ENCODE measurements around the gene BGN.

The BGN gene

GRCh38 chrX:153509592-153509991 is 14.8 kb downstream of the BGN start:
- no peak for DNase-seq

- no peak for DNase-seq
These were observed 15.6 kb downstream of the BGN start for GRCh38 chrX:153510383-153510782.

- no peak for DNase-seq
These were observed 17.2 kb downstream of the BGN start for GRCh38 chrX:153511784-153512500.

GRCh38 chrX:153512501-153512893 is 17.7 kb downstream of the BGN start:
- no peak for DNase-seq

GRCh38 chrX:153513265-153513664 is 18.5 kb downstream of the BGN start:
- DNase-seq, result no peak

GRCh38 chrX:153514259-153514658 is 19.5 kb downstream of the BGN start:
- no peak for DNase-seq

- DNase-seq, result no peak
These were observed 20.7 kb downstream of the BGN start for GRCh38 chrX:153515435-153515834.

- no peak for DNase-seq
These were observed 21.3 kb downstream of the BGN start for GRCh38 chrX:153516073-153516472.

- no peak for DNase-seq
These were observed 22.6 kb downstream of the BGN start, which contains the start of gene ATP2B3 for GRCh38 chrX:153517423-153517822. Gene ATP2B3, plus strand, starts transcription at chrX:153517642. Its CDS starts 18,606 bp downstream, at chrX:153536248.

- DNase-seq, result no peak
These were observed 23.4 kb downstream of the BGN start for GRCh38 chrX:153517946-153518834.

GRCh38 chrX:153519569-153520286 is 24.9 kb downstream of the BGN start:
- no peak for DNase-seq

GRCh38 chrX:153520287-153520917 is 25.6 kb downstream of the BGN start:
- no peak for DNase-seq

GRCh38 chrX:153521034-153521433 is 26.3 kb downstream of the BGN start:
- DNase-seq, result no peak

GRCh38 chrX:153522259-153522658 is 27.5 kb downstream of the BGN start:
- DNase-seq, result no peak

- no peak for DNase-seq
These were observed 28.5 kb downstream of the BGN start for GRCh38 chrX:153523269-153523668.

GRCh38 chrX:153524234-153524633 is 29.5 kb downstream of the BGN start:
- no peak for DNase-seq

GRCh38 chrX:153525451-153525850 is 30.7 kb downstream of the BGN start:
- DNase-seq, result no peak

GRCh38 chrX:153526042-153526441 is 31.3 kb downstream of the BGN start:
- DNase-seq, result no peak

- no peak for DNase-seq
These were observed 32.0 kb downstream of the BGN start for GRCh38 chrX:153526801-153527200.

- no peak for DNase-seq
These were observed 32.4 kb downstream of the BGN start for GRCh38 chrX:153527208-153527607.

- DNase-seq, result no peak
These were observed 35.8 kb downstream of the BGN start for GRCh38 chrX:153530411-153531129.

- DNase-seq, result no peak
These were observed 38.3 kb downstream of the BGN start for GRCh38 chrX:153533091-153533490.
